ENCODE data around the gene GALNT6. TPM values are rescaled to one million over a fixed set of nuclear protein-coding genes. Genes with fewer than 3 reads are reported as not detected.

The GALNT6 gene
- total RNA-seq, 1 experiment from 2014 or later = 9.8 TPM

GRCh38 chr12:51326698-51327439 lies 64.3 kb downstream of the GALNT6 start:
- no peak overlapping the region for H3K23ac ChIP-seq (ENCODE audit: insufficient read length, low read depth, low read length)
- H3K27me3 ChIP-seq (ENCODE audit: insufficient read depth, low read length) = no peaks in the 10 kb centered on the region
- H3K56ac ChIP-seq (ENCODE audit: insufficient read length, low read depth, low read length) = no peak overlapping the region
- H3K4me3 Mint-ChIP-seq = no peak overlapping the region
- no peak overlapping the region for H3K4ac ChIP-seq (ENCODE audit: low read depth, low read length)
- H2AFZ ChIP-seq (ENCODE audit: low read length) = no peak overlapping the region
- H3K79me2 ChIP-seq (ENCODE audit: insufficient read depth, low read length) = no peaks in the 10 kb centered on the region
- WGBS (ENCODE audit: extremely low coverage, insufficient read length, low lambda C conversion rate) = no CpG with 5 or more reads among the region's 7 CpGs
- H3T11ph ChIP-seq (ENCODE audit: low read length) = no peak overlapping the region
- H2BK15ac ChIP-seq (ENCODE audit: low read depth, low read length) = no peak overlapping the region
- peaks cover 24 to 27% of the 10 kb centered on the region in 2 experiments for H3K4me1 Mint-ChIP-seq
- H4K8ac ChIP-seq (replicated peaks; ENCODE audit: insufficient read length, low read depth, low read length) = no peak overlapping the region
- H2BK12ac ChIP-seq (ENCODE audit: insufficient read length, low read depth, low read length) = no peak overlapping the region
- H4K5ac ChIP-seq (ENCODE audit: insufficient read length, low read depth, low read length) = no peak overlapping the region
- no peak overlapping the region for H2AK5ac ChIP-seq (ENCODE audit: insufficient read length, low read length)
- no peak overlapping the region for H2BK20ac ChIP-seq (ENCODE audit: low read depth, low read length, poor library complexity, severe bottlenecking)
- no peak for DNase-seq
- no peak overlapping the region for H3K4me2 ChIP-seq (ENCODE audit: insufficient read depth, insufficient read length, low read length)
- H4K20me1 ChIP-seq (ENCODE audit: control insufficient read depth, insufficient read depth, insufficient read length) = no peaks in the 10 kb centered on the region
- H3K27ac ChIP-seq (ENCODE audit: insufficient read length, low read depth, low read length) = no peak overlapping the region
- no peaks in the 10 kb centered on the region for H3K9me3 ChIP-seq (ENCODE audit: control insufficient read depth, low read depth, low read length)
- no peaks in the 10 kb centered on the region; the same call in 1 of the 2 replicates for H3K27me3 Mint-ChIP-seq (ENCODE audit: low read depth)
- no peaks in the 10 kb centered on the region for H3K79me1 ChIP-seq (ENCODE audit: insufficient read depth, low read depth, low read length, poor library complexity, severe bottlenecking)
- no peaks in the 10 kb centered on the region for H3K9me3 Mint-ChIP-seq
- H2BK120ac ChIP-seq (ENCODE audit: low read depth, low read length, poor library complexity, severe bottlenecking) = no peak overlapping the region
- H3K18ac ChIP-seq (ENCODE audit: insufficient read length, low read depth, low read length) = no peak overlapping the region
- no peaks in the 10 kb centered on the region for H3K23me2 ChIP-seq (ENCODE audit: insufficient read length, low read depth, low read length, poor library complexity, severe bottlenecking)
- H3K27ac Mint-ChIP-seq = peak overlapping the region in 2 of 3 experiments; percentile 41 to 94; a peak in 4 of 7 replicates
- H4K91ac ChIP-seq (ENCODE audit: insufficient read length, low read depth, low read length) = no peak overlapping the region
- H3K36me3 Mint-ChIP-seq (ENCODE audit: insufficient read depth in 1 of 3, low read depth in 3 of 3) = no peaks in the 10 kb centered on the region; a peak in 1 of 7 replicates
- no peak overlapping the region for H3K14ac ChIP-seq (ENCODE audit: insufficient read depth, low read length)
- H3K4me1 ChIP-seq (ENCODE audit: insufficient read depth, low read length) = no peaks in the 10 kb centered on the region
- H3K9ac ChIP-seq (ENCODE audit: extremely low read depth, insufficient read length, low read length) = no peak overlapping the region
- no peak overlapping the region for H2BK5ac ChIP-seq (ENCODE audit: insufficient read length, low read length)
- TF ChIP-seq CTCF (conservative IDR thresholded peaks at IDR 0.05) = no peak

Data from H9 (cell line).